Adipocyte (in vitro differentiated cells): ENCODE measurements around the gene TEDC1.

Experiments
- DNase-seq: peaks from one replicate; pipeline ENCODE4 v3.0.0-alpha.2; 2015; ENCODE audit warnings: low read depth
- H3K27me3 ChIP-seq: replicated peaks from 2 replicates; pipeline ENCODE4 v1.7.0; 2013; ENCODE audit warnings: mild to moderate bottlenecking, low read length, moderate library complexity; ENCODE audit not compliant: control insufficient read depth, insufficient read depth
- H3K36me3 ChIP-seq: 2 replicates; pipeline ENCODE4 v1.7.0; 2013; ENCODE audit warnings: low read length, mild to moderate bottlenecking, moderate library complexity; ENCODE audit not compliant: control insufficient read depth, insufficient read depth, severe bottlenecking
- H3K4me1 ChIP-seq: 2 replicates; pipeline ENCODE4 v1.7.0; 2013; ENCODE audit warnings: mild to moderate bottlenecking, low read length, moderate library complexity; ENCODE audit not compliant: control insufficient read depth, insufficient read depth
- H3K4me3 ChIP-seq: 2 replicates; pipeline ENCODE4 v1.7.0; 2013; ENCODE audit warnings: mild to moderate bottlenecking, low read length, moderate library complexity
- H3K9ac ChIP-seq: 2 replicates; pipeline ENCODE4 v1.7.0; 2013; ENCODE audit warnings: mild to moderate bottlenecking, low read length, moderate library complexity
- H3K9me3 ChIP-seq: 2 replicates; pipeline ENCODE4 v1.7.0; 2013; ENCODE audit warnings: mild to moderate bottlenecking, low read length, moderate library complexity; ENCODE audit not compliant: control insufficient read depth

Gene TEDC1

DNA sequence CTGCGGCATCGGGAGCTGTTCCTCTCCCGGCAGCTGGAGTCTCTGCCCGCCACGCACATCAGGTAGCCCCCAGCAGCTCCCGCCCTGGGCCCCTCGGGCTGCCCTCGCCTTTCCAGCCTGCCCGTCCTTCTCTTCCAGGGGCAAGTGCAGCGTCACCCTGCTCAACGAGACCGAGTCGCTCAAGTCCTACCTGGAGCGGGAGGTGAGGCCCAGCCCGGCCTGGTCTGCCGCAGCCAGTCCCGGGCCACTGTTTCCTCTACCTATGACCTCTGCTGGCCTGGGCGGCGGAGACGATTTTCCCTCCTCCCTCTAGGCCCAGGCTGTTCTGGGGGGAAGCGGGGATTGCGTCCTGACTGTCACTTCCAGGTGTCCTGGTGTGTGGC is 40.9 kb upstream of the TEDC1 start:
- H3K36me3 ChIP-seq = peaks cover 50% of the 10 kb centered on the region
- H3K9me3 ChIP-seq = no peaks in the 10 kb centered on the region
- no peak overlapping the region for H3K9ac ChIP-seq
- peaks cover 9% of the 10 kb centered on the region for H3K4me1 ChIP-seq
- no peak for DNase-seq
- H3K4me3 ChIP-seq = no peak overlapping the region
- no peaks in the 10 kb centered on the region for H3K27me3 ChIP-seq

DNA sequence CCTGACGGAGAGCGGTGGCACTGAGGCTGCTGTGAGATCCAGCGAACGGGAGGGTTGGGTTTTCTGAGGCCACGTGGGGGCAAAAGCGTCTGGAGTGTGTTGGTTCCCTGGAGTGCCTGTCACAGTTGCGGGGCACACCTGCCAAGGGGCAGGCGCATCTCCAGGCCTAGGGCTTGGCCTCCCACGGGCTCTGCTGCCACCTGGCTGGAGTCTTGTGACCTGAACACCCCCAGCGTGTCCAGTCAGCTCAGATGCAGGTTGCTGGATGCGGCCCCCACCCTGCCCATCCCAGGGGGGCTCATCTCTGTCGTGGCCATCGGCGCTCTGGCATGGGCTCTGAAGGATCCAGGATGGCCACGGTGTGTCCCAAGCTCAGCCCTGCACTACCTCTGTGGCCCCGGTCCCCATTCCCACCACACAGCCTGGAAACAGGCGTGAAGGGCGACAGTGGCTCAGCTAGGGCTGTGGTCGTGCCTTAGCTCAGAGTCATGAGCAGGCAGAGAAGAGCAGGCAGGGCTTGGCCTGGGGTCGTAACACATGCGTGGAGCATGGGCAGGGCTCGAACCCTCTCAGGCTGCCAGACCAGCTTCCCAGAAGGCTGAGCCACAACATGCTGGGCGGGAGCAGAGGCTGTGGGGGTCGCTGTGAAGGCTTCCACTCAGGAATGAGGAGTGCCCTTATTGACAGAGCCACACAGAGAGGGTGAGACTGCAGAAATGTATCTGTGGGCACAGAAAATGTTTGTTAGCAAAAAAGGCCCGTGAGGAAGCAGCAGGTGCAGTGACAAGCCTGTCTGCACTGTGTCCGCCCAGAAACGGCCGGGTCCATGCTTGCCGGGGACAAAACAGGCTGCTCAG is 40.0 kb upstream of the TEDC1 start:
- Histone ChIP-seq H3K9me3 (no peaks in the 10 kb centered on the region), H3K27me3 (no peaks in the 10 kb centered on the region), H3K9ac (no peak overlapping the region), H3K4me1 (peaks cover 9% of the 10 kb centered on the region), H3K4me3 (no peak overlapping the region), H3K36me3 (peaks cover 54% of the 10 kb centered on the region)
- no peak for DNase-seq

DNA sequence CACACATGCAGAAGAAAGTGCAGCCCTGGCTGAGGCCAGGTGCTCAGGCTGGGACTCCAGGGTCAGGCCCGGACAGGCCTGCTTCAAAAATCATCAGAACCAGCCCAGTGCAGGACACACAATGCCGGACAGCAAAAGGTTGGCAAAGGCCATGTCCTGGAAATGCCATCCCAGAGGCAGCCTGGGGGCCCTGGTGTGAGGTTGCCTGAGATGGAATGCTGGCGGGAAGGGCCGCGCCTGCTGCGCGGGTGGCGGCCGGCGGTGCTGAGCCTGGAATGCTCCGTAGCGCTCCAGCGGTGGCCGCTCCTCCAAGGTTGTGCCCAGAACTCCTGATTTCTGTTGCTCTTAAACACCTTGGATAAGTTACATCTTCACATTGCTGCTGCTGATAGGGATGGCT is 38.1 kb upstream of the TEDC1 start:
- no peak overlapping the region for H3K9ac ChIP-seq
- H3K27me3 ChIP-seq = no peaks in the 10 kb centered on the region
- no peak overlapping the region for H3K4me3 ChIP-seq
- no peak for DNase-seq
- H3K9me3 ChIP-seq = no peaks in the 10 kb centered on the region
- peaks cover 65% of the 10 kb centered on the region for H3K36me3 ChIP-seq
- peaks cover 8% of the 10 kb centered on the region for H3K4me1 ChIP-seq

DNA sequence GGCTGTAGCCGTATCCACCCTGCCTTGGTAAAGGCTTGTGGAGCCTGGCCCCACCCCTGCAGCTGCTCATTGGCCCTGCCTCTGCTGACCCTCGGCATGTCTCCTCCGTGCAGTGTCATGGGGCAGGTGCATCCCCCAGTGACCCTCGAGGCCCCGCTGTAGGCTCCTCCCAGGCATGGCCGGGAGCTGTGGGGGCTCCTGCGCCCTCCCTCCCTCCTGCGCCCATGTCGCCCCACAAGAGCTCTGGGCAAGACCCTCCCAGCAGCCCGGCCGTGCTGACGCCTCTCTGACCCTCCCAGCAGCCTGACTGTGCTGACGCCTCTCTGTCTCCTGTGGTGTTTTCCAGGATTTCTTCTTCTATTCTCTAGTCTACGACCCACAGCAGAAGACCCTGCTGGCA is 37.2 kb upstream of the TEDC1 start:
- Histone ChIP-seq H3K9me3 (no peaks in the 10 kb centered on the region), H3K4me1 (peaks cover 2% of the 10 kb centered on the region), H3K27me3 (no peaks in the 10 kb centered on the region), H3K4me3 (no peak overlapping the region), H3K9ac (no peak overlapping the region), H3K36me3 (peaks cover 65% of the 10 kb centered on the region)
- no peak for DNase-seq

DNA sequence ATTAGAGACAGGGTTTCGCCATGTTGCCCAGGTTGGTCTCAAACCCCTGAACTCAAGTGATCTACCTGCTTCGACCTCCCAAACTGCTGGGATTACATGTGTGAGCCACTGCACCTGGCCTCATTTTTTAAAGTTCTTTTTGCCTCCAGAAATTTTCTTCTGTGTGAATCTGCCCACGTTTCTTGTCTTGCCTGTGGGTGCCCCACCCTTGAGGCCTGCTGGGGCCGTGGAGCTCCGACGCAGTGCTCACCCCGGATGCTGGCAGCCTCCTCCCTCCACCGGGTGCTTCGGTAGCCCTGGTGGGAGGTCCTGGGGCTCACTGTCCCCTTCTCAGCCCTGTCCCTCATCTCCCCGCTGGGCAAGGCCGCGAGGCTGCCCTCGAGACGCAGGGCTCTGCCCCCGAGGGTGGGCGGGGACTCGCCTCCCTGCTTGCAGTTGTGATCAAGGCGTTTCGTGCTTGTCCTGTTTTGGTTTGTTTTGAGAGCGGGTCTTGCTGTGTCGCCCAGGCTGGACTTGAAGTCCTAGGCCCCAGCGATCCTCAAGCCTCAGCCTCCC is 35.9 kb upstream of the TEDC1 start:
- H3K9ac ChIP-seq = no peak overlapping the region
- H3K36me3 ChIP-seq = peaks cover 60% of the 10 kb centered on the region
- H3K27me3 ChIP-seq = no peaks in the 10 kb centered on the region
- H3K9me3 ChIP-seq = no peaks in the 10 kb centered on the region
- H3K4me1 ChIP-seq = no peaks in the 10 kb centered on the region
- no peak for DNase-seq
- H3K4me3 ChIP-seq = no peak overlapping the region

DNA sequence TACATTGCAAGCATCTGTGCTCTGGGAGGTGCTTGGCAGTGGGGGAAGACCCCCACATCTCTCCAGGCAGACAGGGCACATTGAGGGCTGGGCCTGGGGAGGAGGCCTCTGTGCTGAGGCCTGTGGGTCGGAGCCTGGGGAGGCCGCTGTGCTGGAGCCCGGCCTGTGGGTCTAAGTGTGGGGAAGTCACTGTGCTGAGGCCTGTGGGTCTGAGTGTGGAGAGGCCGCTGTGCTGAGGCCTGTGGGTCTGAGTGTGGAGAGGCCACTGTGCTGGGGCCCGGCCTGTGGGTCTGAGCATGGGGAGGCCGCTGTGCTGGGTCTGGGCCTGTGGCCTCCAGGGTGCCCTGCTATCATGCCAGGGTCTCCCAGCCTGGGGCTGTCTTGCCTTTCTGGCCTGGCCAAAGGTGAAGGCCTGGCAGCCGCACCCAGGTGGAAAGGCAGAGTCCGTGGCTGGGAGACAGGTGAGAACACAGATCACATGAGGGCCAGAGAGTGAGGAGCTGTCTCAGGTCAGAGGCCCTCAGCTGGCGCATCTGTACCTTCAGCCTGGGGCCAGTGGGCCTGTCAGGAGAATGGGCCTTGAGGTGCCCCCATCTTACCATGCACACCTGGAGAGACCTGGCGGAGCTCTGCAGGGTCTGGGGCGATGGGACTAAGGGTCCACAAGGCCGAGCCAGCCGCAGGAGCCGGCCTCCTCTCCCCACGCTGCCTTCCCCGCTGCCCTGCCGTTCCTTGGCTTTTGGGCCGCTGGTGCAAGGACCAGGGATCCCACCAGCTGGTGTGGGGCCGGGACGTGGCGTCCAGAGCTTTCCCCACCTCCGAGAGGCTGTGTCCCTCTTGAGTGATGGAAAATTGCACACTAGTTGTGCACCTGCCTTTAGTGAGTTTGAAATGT is 35.0 kb upstream of the TEDC1 start:
- Histone ChIP-seq H3K9ac (no peak overlapping the region), H3K36me3 (peaks cover 60% of the 10 kb centered on the region), H3K9me3 (no peaks in the 10 kb centered on the region), H3K4me1 (no peaks in the 10 kb centered on the region), H3K27me3 (no peaks in the 10 kb centered on the region), H3K4me3 (no peak overlapping the region)
- DNase-seq = no peak

DNA sequence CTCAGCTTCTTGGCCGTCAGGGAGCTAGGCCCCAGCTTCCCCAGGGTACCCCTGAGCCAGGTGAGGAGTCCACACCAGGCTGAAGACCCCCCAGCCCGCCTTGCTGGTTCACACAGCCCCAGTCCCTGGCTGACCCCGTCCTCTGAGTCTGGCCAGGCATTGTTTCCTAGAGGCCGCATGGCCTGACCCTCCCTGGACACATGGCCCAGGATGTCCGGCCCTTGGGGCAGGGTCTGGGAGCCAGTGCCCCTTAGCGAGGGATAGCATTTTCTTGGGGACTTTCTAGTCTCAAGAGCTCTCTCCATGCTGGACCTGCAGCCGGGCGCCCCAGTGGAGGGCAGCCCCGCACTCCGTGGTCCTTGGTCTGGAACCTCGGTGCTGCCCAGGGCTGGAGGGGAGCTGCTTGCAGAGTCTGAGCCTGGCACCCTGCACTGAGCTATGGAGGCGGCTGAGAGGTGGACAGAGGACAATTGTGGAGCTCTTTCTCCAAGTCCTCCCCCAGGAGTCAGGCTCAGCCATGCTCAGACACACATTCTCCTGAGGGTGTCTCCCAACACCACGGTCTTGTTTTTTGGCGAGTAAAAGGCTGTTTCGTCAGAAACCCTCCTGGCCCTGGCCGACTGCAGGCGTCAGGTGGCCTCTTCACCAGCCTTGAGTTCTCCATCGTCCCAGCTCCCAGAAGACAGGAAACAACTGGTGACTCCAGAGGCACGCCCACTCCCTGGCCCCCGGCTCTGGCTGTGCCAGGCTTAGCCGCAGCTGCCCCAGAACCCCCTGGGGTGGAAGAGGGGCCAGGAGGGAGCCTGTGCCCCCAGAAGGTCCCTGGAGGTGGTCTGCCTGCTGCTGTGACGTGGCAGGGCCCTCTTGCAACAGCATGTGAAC is 34.1 kb upstream of the TEDC1 start:
- H3K36me3 ChIP-seq = peaks cover 59% of the 10 kb centered on the region
- H3K9ac ChIP-seq = no peak overlapping the region
- no peak overlapping the region for H3K4me3 ChIP-seq
- no peak for DNase-seq
- no peaks in the 10 kb centered on the region for H3K9me3 ChIP-seq
- H3K27me3 ChIP-seq = no peaks in the 10 kb centered on the region
- H3K4me1 ChIP-seq = no peaks in the 10 kb centered on the region

DNA sequence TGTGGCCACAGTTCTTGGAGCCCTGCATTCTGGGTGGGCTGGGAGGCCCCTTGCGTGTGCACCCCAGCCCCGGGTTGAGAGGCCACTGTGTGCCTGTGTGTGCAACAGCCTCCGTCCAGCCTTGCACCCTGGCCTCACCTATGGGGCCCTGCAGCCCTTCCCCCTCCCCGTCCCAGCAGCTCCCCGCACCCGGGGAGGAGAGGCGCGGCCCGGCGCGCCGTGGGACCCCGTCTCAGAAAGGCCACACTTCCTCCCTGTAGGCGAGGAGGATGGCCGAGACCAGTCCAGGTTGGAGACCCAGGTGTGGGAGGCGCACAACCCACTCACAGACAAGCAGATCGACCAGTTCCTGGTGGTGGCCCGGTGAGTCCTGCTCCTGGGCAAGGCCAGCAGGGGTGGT is 33.0 kb upstream of the TEDC1 start:
- Histone ChIP-seq H3K36me3 (peaks cover 49% of the 10 kb centered on the region), H3K9me3 (no peaks in the 10 kb centered on the region), H3K9ac (no peak overlapping the region), H3K4me1 (no peaks in the 10 kb centered on the region), H3K4me3 (no peak overlapping the region), H3K27me3 (no peaks in the 10 kb centered on the region)
- no peak for DNase-seq

DNA sequence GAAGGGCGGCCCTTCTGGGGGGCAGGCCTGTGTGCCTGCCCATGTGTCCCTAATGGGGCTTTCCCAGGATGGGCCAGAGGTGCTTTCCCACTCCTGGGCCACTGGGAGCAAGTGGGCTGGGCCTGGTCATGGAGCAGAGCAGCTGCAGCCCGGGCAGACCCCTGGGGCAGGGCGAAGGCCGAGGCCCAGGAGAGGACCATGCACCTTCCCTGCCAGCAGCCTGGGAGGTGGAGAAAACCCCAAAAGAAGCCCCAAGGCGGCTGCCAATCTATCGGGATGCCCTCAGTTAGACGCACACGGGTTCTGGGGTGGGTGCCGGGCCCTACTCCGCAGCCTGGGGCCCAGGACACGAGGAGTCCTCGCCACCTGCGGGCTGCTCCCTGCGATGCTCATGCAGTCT is 32.5 kb upstream of the TEDC1 start:
- Histone ChIP-seq H3K9ac (no peak overlapping the region), H3K27me3 (no peaks in the 10 kb centered on the region), H3K4me3 (no peak overlapping the region), H3K4me1 (no peaks in the 10 kb centered on the region), H3K36me3 (peaks cover 50% of the 10 kb centered on the region), H3K9me3 (no peaks in the 10 kb centered on the region)
- DNase-seq = no peak

DNA sequence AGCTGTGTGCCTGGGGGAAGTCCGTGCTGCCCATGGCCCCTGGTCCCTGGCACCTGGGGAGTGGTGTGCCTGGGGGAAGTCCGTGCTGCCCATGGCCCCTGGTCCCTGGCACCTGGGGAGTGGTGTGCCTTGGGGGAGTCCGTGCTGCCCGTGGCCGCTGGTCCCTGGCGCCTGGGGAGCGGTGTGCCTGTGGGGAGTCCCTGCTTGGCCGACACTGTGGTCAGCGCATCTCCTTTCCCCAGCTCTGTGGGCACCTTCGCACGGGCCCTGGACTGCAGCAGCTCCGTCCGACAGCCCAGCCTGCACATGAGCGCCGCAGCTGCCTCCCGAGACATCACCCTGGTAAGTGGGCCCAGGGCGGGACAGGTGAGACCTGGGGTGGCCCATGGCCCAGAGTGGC is 30.9 kb upstream of the TEDC1 start:
- Histone ChIP-seq H3K36me3 (peaks cover 51% of the 10 kb centered on the region), H3K9ac (no peak overlapping the region), H3K4me1 (no peaks in the 10 kb centered on the region)

More for the DNA sequence above, 30.9 kb upstream of the TEDC1 start:
- Histone ChIP-seq H3K4me3 (no peak overlapping the region), H3K27me3 (no peaks in the 10 kb centered on the region), H3K9me3 (no peaks in the 10 kb centered on the region)
- DNase-seq = no peak
